Gastrocnemius medialis (tissue), 4 donors: ENCODE results near the gene STK33.

Experiments used
- CTCF ChIP-seq, 5 experiments: fragments of 450-650 bp in 3 of 5; fragments of 200-600 bp in 2 of 5; sonication (generic) in 2 of 5; IDR thresholded peaks in 4 of 5; conservative IDR thresholded peaks in 1 of 5; 1 replicate in 4 of 5; 2 replicates in 1 of 5; pipeline ENCODE4 v1.5.1; 2016 to 2019; ENCODE audit warnings: antibody characterized with exemption in 5 of 5, mild to moderate bottlenecking in 3 of 5, moderate library complexity in 3 of 5
- POLR2A ChIP-seq, 2 donors: fragments of 450-650 bp; IDR thresholded peaks; one replicate each; pipeline ENCODE4 v1.6.1; 2017; ENCODE audit warnings: antibody characterized with exemption in 2 of 2, mild to moderate bottlenecking in 2 of 2, moderate library complexity in 2 of 2

GRCh38 chr11:8403310-8403709 lies 190.7 kb downstream of the STK33 start:
- TF ChIP-seq CTCF (IDR thresholded peaks at IDR 0.05 in 4 of 5, conservative IDR thresholded peaks at IDR 0.05 in 1 of 5) (no peak), POLR2A (IDR thresholded peaks at IDR 0.05) (no peak)
